SIG-M5 treated with dmso at 0.1 percent for 504 hours (cell line): ENCODE data around the gene TAS1R1.

Experiments used
- DNase-seq: peaks from one replicate; lab custom pipeline; 2025; ENCODE audit not compliant: unreplicated experiment; lab: John Stamatoyannopoulos, UW

TAS1R1 gene

DNA sequence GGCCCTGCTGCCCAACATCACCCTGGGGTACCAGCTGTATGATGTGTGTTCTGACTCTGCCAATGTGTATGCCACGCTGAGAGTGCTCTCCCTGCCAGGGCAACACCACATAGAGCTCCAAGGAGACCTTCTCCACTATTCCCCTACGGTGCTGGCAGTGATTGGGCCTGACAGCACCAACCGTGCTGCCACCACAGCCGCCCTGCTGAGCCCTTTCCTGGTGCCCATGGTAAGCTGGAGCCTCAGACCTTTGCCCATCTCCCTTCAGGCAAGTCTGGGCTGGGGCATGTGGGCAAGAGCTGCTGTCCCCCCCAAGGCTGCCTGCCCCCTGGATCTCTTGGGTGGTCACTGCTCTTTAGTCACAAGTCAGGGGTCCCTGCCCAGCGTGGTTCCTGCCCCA lies 15.9 kb downstream of the TAS1R1 start:
- no peak for DNase-seq

DNA sequence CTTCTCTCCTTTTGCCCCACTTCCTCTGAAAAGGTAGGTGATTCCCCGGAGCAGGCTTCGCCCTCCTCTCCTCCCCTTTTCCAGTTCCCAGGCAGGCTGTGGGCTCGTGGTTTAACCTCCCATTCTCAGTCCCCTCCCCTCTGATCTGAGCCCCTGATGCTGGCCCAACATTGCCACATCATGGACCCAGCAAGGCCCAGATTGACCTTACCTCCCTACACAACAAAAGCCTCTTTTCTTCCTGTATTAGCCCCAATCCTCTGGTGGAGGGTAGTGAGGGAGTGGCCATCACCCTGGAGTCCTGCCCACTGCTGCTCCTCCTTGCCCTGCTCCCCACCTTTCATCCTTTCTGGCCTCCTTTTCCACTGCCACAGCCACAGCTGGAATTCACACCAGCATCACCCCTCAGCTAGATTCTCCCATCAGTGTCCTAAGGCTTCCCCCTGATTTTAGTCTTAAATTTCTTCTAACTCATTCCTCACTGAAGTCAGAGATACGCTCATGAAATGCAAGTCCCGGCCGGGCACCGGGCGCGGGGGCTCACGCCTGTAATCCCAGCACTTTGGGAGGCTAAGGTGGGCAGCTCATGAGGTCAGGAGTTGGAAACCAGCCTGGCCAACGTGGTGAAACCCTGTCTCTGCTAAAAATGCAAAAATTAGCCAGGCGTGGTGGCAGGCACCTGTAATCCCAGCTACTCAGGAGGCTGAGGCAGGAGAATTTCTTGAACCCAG lies 17.7 kb downstream of the TAS1R1 start:
- DNase-seq = no peak

DNA sequence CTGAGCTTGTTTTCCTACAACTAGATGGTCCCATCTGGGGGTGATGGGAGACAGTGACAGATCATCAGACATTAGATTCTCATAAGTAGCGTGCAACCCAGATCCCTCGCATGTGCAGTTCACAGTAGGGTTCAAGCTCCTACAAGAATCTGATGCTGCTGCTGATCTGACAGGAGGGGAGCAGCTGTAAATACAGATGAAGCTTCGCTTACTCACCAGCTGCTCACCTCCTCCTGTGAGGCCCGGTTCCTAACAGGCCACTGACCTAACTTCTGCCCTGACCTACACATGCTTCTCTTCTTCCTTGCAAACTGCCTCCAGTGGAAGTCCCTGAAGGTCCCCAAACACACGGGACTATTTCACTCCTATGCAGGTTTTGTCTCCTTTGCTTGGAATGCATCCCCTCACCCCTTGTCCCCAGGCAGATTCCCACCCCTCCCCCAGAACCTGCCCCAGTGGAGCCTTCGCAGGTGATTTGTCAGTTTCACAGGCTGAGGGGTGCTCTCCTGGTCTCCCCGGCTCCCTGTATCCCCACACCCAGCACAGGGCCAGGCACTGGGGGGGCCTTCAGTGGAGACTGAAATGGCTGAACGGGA lies 19.0 kb downstream of the TAS1R1 start:
- DNase-seq = no peak

DNA sequence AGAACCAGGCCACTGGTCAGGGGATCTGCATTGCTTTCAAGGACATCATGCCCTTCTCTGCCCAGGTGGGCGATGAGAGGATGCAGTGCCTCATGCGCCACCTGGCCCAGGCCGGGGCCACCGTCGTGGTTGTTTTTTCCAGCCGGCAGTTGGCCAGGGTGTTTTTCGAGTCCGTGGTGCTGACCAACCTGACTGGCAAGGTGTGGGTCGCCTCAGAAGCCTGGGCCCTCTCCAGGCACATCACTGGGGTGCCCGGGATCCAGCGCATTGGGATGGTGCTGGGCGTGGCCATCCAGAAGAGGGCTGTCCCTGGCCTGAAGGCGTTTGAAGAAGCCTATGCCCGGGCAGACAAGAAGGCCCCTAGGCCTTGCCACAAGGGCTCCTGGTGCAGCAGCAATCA lies 19.7 kb downstream of the TAS1R1 start:
- no peak for DNase-seq

DNA sequence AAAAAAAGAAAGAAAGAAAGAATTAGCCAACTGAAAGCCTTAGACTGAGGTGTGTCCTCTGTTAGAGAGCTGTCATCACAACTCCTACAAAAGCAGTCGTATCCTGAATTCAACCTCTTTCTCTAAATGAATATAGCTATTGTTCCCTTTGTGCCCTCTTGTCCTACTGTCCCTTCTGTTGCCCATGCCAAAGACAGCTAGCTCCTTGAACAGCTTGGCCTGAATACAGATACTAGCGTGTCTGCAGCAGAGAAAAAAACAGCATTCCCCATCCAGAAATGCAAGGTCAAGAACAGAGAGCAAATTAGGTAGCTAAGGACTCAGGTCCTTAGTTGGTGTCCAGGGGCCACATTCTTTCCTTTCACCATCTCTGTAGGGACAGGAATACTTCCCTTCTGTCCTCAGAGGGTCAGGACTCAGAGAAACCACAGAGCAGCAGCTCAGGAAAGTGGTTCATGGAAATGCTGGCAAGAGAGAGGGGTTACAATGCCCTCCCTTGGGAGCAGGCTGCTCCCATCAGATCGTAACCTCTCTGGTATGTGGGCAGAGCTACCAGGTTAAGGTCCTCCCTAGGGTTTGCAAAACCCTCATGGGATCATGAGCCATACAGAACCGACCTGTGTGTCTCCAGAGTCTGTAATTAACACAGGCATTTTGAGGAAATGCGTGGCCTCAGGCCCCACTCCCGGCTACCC lies 22.9 kb downstream of the TAS1R1 start:
- DNase-seq = no peak

DNA sequence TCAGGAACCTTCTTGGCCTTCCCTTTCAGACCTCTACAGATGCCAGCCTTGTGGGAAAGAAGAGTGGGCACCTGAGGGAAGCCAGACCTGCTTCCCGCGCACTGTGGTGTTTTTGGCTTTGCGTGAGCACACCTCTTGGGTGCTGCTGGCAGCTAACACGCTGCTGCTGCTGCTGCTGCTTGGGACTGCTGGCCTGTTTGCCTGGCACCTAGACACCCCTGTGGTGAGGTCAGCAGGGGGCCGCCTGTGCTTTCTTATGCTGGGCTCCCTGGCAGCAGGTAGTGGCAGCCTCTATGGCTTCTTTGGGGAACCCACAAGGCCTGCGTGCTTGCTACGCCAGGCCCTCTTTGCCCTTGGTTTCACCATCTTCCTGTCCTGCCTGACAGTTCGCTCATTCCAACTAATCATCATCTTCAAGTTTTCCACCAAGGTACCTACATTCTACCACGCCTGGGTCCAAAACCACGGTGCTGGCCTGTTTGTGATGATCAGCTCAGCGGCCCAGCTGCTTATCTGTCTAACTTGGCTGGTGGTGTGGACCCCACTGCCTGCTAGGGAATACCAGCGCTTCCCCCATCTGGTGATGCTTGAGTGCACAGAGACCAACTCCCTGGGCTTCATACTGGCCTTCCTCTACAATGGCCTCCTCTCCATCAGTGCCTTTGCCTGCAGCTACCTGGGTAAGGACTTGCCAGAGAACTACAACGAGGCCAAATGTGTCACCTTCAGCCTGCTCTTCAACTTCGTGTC lies 23.7 kb downstream of the TAS1R1 start:
- no peak for DNase-seq

DNA sequence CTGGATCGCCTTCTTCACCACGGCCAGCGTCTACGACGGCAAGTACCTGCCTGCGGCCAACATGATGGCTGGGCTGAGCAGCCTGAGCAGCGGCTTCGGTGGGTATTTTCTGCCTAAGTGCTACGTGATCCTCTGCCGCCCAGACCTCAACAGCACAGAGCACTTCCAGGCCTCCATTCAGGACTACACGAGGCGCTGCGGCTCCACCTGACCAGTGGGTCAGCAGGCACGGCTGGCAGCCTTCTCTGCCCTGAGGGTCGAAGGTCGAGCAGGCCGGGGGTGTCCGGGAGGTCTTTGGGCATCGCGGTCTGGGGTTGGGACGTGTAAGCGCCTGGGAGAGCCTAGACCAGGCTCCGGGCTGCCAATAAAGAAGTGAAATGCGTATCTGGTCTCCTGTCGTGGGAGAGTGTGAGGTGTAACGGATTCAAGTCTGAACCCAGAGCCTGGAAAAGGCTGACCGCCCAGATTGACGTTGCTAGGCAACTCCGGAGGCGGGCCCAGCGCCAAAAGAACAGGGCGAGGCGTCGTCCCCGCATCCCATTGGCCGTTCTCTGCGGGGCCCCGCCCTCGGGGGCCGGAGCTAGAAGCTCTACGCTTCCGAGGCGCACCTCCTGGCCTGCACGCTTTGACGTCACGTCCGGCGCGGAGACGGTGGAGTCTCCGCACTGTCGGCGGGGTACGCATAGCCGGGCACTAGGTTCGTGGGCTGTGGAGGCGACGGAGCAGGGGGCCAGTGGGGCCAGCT lies 24.4 kb downstream of the TAS1R1 start, which contains the start of gene ZBTB48:
Gene ZBTB48, plus strand, starts transcription at position 621 of the 745 bp plus-strand sequence. CDS start 616 bp downstream, outside the sequence.
- DNase-seq = peak; percentile 92

DNA sequence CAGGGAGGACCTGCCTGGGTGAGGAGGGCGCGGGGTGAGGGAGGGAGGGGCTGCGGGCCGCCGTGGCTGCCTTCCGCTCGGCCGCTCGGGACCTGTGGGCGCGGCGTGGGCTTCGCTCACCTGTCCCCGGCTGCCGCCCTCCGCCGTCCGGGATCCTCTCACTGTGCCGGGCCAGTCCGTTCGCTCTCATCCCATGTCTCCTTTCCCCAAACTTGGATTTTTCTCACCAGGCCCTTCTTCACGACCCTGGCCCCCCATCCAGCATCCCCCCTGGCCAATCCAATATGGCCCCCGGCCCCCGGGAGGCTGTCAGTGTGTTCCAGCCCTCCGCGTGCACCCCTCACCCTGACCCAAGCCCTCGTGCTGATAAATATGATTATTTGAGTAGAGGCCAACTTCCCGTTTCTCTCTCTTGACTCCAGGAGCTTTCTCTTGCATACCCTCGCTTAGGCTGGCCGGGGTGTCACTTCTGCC lies 25.0 kb downstream of the TAS1R1 start:
- peak; percentile 47 for DNase-seq

DNA sequence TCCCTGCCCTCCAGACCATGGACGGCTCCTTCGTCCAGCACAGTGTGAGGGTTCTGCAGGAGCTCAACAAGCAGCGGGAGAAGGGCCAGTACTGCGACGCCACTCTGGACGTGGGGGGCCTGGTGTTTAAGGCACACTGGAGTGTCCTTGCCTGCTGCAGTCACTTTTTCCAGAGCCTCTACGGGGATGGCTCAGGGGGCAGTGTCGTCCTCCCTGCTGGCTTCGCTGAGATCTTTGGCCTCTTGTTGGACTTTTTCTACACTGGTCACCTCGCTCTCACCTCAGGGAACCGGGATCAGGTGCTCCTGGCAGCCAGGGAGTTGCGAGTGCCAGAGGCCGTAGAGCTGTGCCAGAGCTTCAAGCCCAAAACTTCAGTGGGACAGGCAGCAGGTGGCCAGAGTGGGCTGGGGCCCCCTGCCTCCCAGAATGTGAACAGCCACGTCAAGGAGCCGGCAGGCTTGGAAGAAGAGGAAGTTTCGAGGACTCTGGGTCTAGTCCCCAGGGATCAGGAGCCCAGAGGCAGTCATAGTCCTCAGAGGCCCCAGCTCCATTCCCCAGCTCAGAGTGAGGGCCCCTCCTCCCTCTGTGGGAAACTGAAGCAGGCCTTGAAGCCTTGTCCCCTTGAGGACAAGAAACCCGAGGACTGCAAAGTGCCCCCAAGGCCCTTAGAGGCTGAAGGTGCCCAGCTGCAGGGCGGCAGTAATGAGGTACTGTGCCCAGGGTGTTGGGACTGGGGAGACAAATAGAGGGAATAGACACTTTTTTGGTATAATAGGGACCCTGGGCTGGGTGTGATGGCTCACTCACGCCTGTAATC lies 25.7 kb downstream of the TAS1R1 start:
- DNase-seq = peak; percentile 51

DNA sequence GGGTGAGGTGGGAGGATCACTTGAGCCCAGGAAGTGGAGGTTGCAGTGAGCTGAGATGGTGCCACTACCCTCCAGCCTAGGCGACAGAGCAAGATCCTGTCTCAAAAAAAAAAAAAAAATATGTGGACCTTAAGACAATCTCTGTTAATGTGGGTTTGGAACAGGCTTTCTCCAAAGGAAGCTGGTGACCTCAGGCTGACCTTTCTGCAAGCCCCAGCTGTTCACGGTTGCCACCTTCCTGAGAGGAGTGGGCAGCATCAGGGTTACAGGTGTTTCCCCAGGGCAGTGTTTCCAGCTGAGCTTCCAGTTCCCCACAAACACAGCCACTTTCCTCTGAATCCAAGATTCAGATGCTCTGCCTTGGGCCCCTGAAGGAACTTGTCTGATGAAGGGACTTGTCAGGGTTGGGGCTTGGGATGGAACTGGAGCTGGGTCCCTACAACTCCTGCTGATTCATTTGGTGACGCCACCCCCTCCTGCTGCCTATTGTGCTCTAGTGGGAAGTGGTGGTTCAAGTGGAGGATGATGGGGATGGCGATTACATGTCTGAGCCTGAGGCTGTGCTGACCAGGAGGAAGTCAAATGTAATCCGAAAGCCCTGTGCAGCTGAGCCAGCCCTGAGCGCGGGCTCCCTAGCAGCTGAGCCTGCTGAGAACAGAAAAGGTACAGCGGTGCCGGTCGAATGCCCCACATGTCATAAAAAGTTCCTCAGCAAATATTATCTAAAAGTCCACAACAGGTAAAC lies 26.6 kb downstream of the TAS1R1 start:
- DNase-seq = peak; percentile 81

DNA sequence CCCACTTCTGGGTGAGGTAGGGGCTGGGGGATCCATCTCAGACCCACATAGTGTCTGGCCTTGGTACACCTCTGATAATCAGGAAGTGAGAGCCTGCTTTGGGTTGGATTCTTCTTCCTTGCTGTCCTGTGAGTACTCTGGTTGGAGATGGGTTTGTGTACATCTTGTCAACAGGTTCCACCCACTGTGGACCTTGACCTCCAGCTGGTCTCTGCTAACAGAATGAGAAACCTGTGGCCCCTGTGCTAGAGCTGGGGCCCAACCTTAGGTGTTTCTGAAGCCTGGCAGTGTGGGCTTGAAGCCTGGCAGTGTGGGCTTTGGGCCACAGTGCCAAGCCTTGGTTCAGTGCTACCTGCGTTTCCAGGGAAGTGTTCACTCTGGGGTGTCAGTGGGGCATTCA lies 27.3 kb downstream of the TAS1R1 start:
- peak; percentile 20 for DNase-seq

DNA sequence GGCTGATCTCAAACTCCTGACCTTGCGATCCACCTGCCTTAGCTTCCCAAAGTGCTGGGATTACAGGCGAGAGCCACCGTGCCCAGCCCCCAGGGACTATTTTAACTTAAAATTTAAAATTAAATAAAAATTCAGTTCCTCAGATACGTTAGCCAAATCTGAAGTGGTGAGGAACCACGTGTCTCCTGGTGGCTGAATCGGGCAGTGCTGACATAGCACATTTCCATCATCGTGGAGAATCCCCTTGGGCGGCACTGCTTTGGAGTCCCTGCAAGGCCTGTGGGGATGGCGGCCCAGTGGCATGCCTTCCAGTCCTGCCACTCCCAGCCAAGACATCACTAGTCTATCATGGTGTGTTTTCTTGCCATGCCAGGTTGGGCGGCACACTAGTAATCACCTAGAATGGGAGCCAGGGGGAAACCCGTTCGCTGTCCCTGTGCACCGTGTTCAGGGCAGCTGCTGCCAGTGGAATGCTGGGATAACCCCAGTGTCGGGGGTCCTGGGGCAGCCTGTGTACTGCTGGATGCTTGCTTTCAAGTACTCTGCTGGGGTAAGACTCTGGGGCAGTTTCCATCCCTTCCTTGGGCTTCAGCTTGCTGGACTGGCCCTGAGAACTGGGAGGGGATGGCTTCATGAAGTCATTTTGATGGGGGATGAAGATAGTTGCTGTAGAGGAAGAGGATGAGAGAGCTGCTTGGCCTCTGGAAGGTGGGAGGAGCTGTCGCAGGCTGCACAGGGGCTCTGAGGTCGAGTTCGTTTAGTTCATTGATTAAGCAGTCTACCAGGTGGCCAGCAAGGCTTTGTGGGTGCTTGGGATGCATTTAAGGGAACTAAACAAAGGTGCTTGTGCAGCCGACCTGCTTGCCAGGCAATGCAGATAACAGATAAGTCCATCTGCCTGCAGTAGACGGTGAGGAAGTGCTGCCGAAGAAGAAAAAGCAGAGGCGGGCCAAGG lies 29.3 kb downstream of the TAS1R1 start:
- no peak for DNase-seq

DNA sequence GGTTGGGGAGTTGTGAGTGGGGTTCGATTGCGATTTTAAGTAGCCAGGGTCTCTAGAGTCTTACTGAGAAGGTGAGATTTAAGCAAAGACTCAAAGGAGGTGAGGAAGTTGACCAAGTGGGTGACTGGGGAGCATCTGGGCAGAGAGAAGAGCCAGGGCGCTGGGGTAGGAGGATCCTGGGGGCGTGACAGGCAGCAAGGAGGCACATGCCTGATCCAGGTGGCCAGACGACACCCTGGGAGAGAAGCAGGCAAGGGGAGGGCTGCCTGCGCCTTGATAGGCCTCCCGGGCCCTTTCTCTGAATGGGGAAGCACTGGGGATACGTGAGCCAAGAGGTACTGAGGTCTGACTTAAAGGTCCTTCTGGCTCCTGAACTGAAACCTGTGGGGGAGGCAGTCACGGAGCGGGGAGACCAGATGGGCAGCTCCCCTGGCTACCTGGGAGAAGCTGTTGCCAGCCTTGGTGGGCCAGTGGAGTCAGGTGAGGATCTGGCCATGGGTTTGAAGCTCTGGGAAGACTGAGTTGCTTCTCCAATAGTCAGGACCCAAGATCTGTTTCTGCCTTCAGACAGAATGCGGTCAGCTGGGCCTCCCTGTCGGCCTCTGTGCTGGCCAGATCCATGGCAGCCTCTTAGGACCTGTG lies 30.1 kb downstream of the TAS1R1 start:
- no peak for DNase-seq

DNA sequence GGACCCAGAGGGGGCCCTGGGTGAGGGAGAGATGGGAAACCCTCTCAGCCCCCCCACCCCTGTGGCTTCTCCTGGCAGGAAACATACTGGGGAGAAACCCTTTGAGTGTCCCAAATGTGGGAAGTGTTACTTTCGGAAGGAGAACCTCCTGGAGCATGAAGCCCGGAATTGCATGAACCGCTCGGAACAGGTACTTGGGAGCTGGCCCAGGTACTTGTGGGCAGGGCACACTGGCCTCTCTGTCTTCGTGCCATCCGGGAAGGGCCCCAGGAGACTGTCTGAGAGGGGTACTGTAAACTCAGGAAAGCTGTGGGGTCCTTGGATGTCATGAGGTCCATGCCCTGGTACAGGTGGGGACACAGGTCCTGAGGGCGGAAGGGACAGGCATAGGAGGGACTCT lies 30.7 kb downstream of the TAS1R1 start:
- no peak for DNase-seq

DNA sequence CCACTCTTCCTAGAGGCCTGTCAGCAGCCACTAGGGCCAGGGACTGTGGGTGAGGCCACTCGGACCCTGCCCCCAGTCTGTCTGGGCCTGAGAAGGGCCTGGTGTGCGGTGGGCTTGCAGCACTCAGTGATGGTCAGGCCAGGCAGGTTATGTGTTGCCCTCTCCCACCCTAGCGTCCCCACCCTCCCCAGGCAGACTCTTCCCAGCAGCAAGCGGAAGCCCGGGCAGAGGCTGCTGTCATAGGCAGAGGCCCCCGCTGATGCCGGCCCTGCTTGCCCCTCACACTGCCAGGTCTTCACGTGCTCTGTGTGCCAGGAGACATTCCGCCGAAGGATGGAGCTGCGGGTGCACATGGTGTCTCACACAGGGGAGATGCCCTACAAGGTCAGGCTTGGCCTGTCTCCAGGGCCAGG lies 31.3 kb downstream of the TAS1R1 start:
- DNase-seq = no peak

DNA sequence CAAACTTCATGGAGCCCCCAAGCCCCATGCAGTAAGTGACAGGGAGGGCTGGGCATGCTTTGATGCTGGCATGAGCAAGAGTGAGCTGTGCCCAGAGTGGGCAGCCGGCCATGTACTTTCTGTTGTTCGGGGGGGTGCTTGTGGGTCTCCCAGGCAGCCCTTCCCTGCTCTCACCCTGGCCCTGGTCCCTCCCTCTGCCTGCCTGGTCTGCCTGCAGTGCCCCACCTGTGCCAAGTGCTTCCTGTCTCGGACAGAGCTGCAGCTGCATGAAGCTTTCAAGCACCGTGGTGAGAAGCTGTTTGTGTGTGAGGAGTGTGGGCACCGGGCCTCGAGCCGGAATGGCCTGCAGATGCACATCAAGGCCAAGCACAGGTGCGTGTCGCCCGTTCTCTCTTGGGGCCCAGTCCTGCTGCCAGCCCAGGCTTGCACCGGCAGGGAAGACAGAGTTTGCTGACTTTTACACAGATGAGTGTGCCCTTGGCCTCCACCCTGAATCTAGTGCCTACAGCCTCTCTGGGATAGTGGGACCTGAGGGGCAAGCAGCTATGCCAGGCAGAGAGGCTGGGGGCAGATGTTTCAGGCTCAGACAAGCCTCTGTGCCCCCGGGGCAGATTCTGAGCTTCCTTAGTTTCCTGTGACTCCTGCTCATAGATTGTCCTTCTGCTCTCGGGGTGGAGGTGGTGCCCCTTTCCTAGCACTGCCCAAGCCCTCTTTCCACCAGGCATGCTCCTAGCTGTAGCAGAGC lies 32.3 kb downstream of the TAS1R1 start:
- DNase-seq = no peak
